Activated naive CD8-positive, alpha-beta T cell treated with anti-CD3 and anti-CD28 coated beads for 36 hours (primary cell): ENCODE measurements around the gene SEC14L5. TPM values are rescaled to one million over a fixed set of nuclear protein-coding genes. Genes with fewer than 3 reads are reported as not detected.

Source experiments
- DNase-seq: peaks from one replicate; pipeline ENCODE4 v3.0.0; 2021
- H3K27ac Mint-ChIP-seq: one replicate; pipeline ENCODE4 v1.8.0; 2022; ENCODE audit warnings: mild to moderate bottlenecking, moderate library complexity, mixed read lengths
- H3K27me3 Mint-ChIP-seq: one replicate; pipeline ENCODE4 v1.8.0; 2022; ENCODE audit warnings: mild to moderate bottlenecking, mixed read lengths
- H3K36me3 Mint-ChIP-seq: one replicate; pipeline ENCODE4 v1.8.0; 2021; ENCODE audit warnings: mild to moderate bottlenecking, mixed read lengths
- H3K4me1 Mint-ChIP-seq: one replicate; pipeline ENCODE4 v1.8.0; 2021; ENCODE audit warnings: mixed read lengths
- H3K4me3 Mint-ChIP-seq: one replicate; pipeline ENCODE4 v1.8.0; 2022; ENCODE audit warnings: mild to moderate bottlenecking, moderate library complexity, mixed read lengths
- H3K9me3 Mint-ChIP-seq: one replicate; pipeline ENCODE4 v1.8.0; 2022; ENCODE audit warnings: mixed read lengths
- total RNA-seq, 2 experiments: library from RNA; stranded (reverse); gene quantifications; one replicate each; pipeline ENCODE4 v1.2.3, GENCODE V29; 2021

Gene SEC14L5
- total RNA-seq, 2 experiments from 2014 or later: 0.04 to 0.10 TPM

GRCh38 chr16:5003211-5003610 is 45.1 kb downstream of the SEC14L5 start:
- no peaks in the 10 kb centered on the region for H3K4me1 Mint-ChIP-seq
- no peaks in the 10 kb centered on the region for H3K36me3 Mint-ChIP-seq
- H3K4me3 Mint-ChIP-seq: no peak overlapping the region
- no peaks in the 10 kb centered on the region for H3K9me3 Mint-ChIP-seq
- no peak overlapping the region for H3K27ac Mint-ChIP-seq
- H3K27me3 Mint-ChIP-seq: peaks cover 7% of the 10 kb centered on the region
- no peak for DNase-seq

- Mint-ChIP-seq H3K4me1 (no peaks in the 10 kb centered on the region), H3K27me3 (peaks cover 7% of the 10 kb centered on the region)
Observed at GRCh38 chr16:5003828-5004227, 45.7 kb downstream of the SEC14L5 start.

GRCh38 chr16:5004311-5004710 is 46.2 kb downstream of the SEC14L5 start:
- H3K27me3 Mint-ChIP-seq: peaks cover 7% of the 10 kb centered on the region
- H3K4me3 Mint-ChIP-seq: no peak overlapping the region
- H3K9me3 Mint-ChIP-seq: no peaks in the 10 kb centered on the region
- DNase-seq: no peak
- H3K27ac Mint-ChIP-seq: no peak overlapping the region
- no peaks in the 10 kb centered on the region for H3K36me3 Mint-ChIP-seq
- H3K4me1 Mint-ChIP-seq: no peaks in the 10 kb centered on the region

More at GRCh38 chr16:5003828-5004227, 45.7 kb downstream of the SEC14L5 start:
- Mint-ChIP-seq H3K36me3 (no peaks in the 10 kb centered on the region), H3K4me3 (no peak overlapping the region), H3K27ac (no peak overlapping the region), H3K9me3 (no peaks in the 10 kb centered on the region)
- DNase-seq: no peak

GRCh38 chr16:5005916-5006315 is 47.8 kb downstream of the SEC14L5 start:
- Mint-ChIP-seq H3K9me3 (no peaks in the 10 kb centered on the region), H3K27ac (no peak overlapping the region), H3K4me3 (no peak overlapping the region), H3K27me3 (peaks cover 17% of the 10 kb centered on the region), H3K4me1 (no peaks in the 10 kb centered on the region), H3K36me3 (no peaks in the 10 kb centered on the region)
- no peak for DNase-seq

- Mint-ChIP-seq H3K4me1 (no peaks in the 10 kb centered on the region), H3K9me3 (no peaks in the 10 kb centered on the region), H3K27me3 (peaks cover 14% of the 10 kb centered on the region), H3K27ac (no peak overlapping the region), H3K36me3 (no peaks in the 10 kb centered on the region), H3K4me3 (no peak overlapping the region)
- no peak for DNase-seq
Observed at GRCh38 chr16:5006348-5007193, 48.4 kb downstream of the SEC14L5 start.

- H3K27me3 Mint-ChIP-seq: peaks cover 12% of the 10 kb centered on the region
Observed at GRCh38 chr16:5007256-5007655, 49.1 kb downstream of the SEC14L5 start.

GRCh38 chr16:5008311-5008731 is 50.2 kb downstream of the SEC14L5 start:
- no peaks in the 10 kb centered on the region for H3K36me3 Mint-ChIP-seq
- H3K27me3 Mint-ChIP-seq: peaks cover 12% of the 10 kb centered on the region
- DNase-seq: no peak
- H3K4me1 Mint-ChIP-seq: no peaks in the 10 kb centered on the region
- no peak overlapping the region for H3K4me3 Mint-ChIP-seq
- no peaks in the 10 kb centered on the region for H3K9me3 Mint-ChIP-seq
- H3K27ac Mint-ChIP-seq: no peak overlapping the region

More at GRCh38 chr16:5007256-5007655, 49.1 kb downstream of the SEC14L5 start:
- Mint-ChIP-seq H3K36me3 (no peaks in the 10 kb centered on the region), H3K4me1 (no peaks in the 10 kb centered on the region), H3K9me3 (no peaks in the 10 kb centered on the region), H3K4me3 (no peak overlapping the region), H3K27ac (no peak overlapping the region)
- DNase-seq: no peak

GRCh38 chr16:5010576-5011329 is 52.6 kb downstream of the SEC14L5 start:
- Mint-ChIP-seq H3K4me3 (no peak overlapping the region), H3K36me3 (no peaks in the 10 kb centered on the region), H3K27ac (no peak overlapping the region), H3K4me1 (no peaks in the 10 kb centered on the region), H3K9me3 (no peaks in the 10 kb centered on the region), H3K27me3 (peaks cover 9% of the 10 kb centered on the region)
- DNase-seq: no peak

GRCh38 chr16:5011637-5012036 is 53.5 kb downstream of the SEC14L5 start:
- Mint-ChIP-seq H3K9me3 (no peaks in the 10 kb centered on the region), H3K27ac (no peak overlapping the region), H3K4me3 (no peak overlapping the region), H3K4me1 (no peaks in the 10 kb centered on the region), H3K36me3 (no peaks in the 10 kb centered on the region), H3K27me3 (peaks cover 9% of the 10 kb centered on the region)
- no peak for DNase-seq

GRCh38 chr16:5012887-5013286 is 54.8 kb downstream of the SEC14L5 start:
- Mint-ChIP-seq H3K36me3 (no peaks in the 10 kb centered on the region), H3K9me3 (no peaks in the 10 kb centered on the region), H3K4me3 (no peak overlapping the region), H3K27ac (no peak overlapping the region), H3K4me1 (no peaks in the 10 kb centered on the region), H3K27me3 (peaks cover 9% of the 10 kb centered on the region)
- DNase-seq: no peak

GRCh38 chr16:5015351-5015750 is 57.2 kb downstream of the SEC14L5 start:
- H3K27ac Mint-ChIP-seq: no peak overlapping the region
- H3K27me3 Mint-ChIP-seq: peaks cover 3% of the 10 kb centered on the region
- H3K4me3 Mint-ChIP-seq: no peak overlapping the region
- DNase-seq: no peak
- no peaks in the 10 kb centered on the region for H3K36me3 Mint-ChIP-seq
- no peaks in the 10 kb centered on the region for H3K4me1 Mint-ChIP-seq
- H3K9me3 Mint-ChIP-seq: no peaks in the 10 kb centered on the region

- H3K4me1 Mint-ChIP-seq: no peaks in the 10 kb centered on the region
- no peak for DNase-seq
- no peak overlapping the region for H3K4me3 Mint-ChIP-seq
- H3K27me3 Mint-ChIP-seq: no peaks in the 10 kb centered on the region
- no peak overlapping the region for H3K27ac Mint-ChIP-seq
- H3K9me3 Mint-ChIP-seq: no peaks in the 10 kb centered on the region
- no peaks in the 10 kb centered on the region for H3K36me3 Mint-ChIP-seq
Observed at GRCh38 chr16:5015887-5016286, 57.8 kb downstream of the SEC14L5 start.

GRCh38 chr16:5016967-5017677 is 59.0 kb downstream of the SEC14L5 start:
- H3K4me1 Mint-ChIP-seq: no peaks in the 10 kb centered on the region
- DNase-seq: no peak
- H3K27ac Mint-ChIP-seq: no peak overlapping the region
- no peak overlapping the region for H3K4me3 Mint-ChIP-seq
- H3K9me3 Mint-ChIP-seq: no peaks in the 10 kb centered on the region
- H3K27me3 Mint-ChIP-seq: no peaks in the 10 kb centered on the region
- H3K36me3 Mint-ChIP-seq: no peaks in the 10 kb centered on the region

- no peaks in the 10 kb centered on the region for H3K36me3 Mint-ChIP-seq
Observed at GRCh38 chr16:5017678-5017969, 59.5 kb downstream of the SEC14L5 start.

GRCh38 chr16:5018793-5019192 is 60.7 kb downstream of the SEC14L5 start:
- no peak for DNase-seq
- Mint-ChIP-seq H3K4me1 (no peaks in the 10 kb centered on the region), H3K9me3 (no peaks in the 10 kb centered on the region), H3K27me3 (no peaks in the 10 kb centered on the region), H3K36me3 (no peaks in the 10 kb centered on the region), H3K4me3 (no peak overlapping the region), H3K27ac (no peak overlapping the region)

More at GRCh38 chr16:5017678-5017969, 59.5 kb downstream of the SEC14L5 start:
- no peaks in the 10 kb centered on the region for H3K9me3 Mint-ChIP-seq
- H3K4me1 Mint-ChIP-seq: no peaks in the 10 kb centered on the region
- no peak for DNase-seq
- H3K27ac Mint-ChIP-seq: no peak overlapping the region
- no peaks in the 10 kb centered on the region for H3K27me3 Mint-ChIP-seq
- H3K4me3 Mint-ChIP-seq: no peak overlapping the region
